ENCODE data around the gene AK5.

AK5 gene

DNA sequence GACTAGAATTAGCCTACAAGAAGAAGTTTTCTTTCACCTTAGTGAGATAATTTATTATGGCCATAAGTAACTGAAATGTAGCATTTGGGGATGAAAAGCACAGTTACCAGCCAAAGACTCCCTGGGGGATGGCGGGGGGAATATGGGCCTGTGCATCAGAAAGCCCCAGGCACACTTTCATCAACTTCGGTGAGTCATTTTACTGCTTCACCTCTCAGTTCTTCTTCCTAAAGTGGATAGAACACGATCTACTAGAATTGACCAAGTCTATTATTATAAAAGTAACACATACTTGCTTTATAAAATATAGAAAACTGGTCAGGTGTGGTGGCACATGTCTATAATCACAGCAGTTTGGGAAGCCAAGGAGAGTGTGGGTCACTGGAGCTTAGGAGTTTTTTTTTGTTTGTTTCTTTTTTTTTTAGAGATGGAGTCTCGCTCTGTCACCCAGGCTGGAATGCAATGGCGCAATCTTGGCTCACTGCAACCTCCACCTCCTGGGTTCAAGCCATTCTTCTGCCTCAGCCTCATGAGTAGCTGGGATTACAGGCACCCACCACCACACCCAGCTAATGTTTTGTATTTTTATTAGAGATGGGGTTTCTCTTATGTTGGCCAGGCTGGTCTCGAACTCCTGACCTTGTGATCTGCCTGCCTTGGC lies 258.8 kb downstream of the AK5 start:
- Histone ChIP-seq H3K36me3 (ENCODE audit: insufficient read depth, low read depth, low read length) (no peaks in the 10 kb centered on the region), H3K27me3 (ENCODE audit: insufficient read depth, low read length) (no peaks in the 10 kb centered on the region), H3K27ac (ENCODE audit: low read length) (no peak overlapping the region), H3K4me1 (ENCODE audit: insufficient read depth, low read length) (no peaks in the 10 kb centered on the region), H3K4me3 (ENCODE audit: low read length) (no peak overlapping the region), H3K9ac (ENCODE audit: low read depth, low read length) (no peak overlapping the region), H3K9me3 (ENCODE audit: insufficient read depth, low read depth, low read length) (no peaks in the 10 kb centered on the region)

GRCh38 chr1:77541162-77541545 lies 259.3 kb downstream of the AK5 start:
- Histone ChIP-seq H3K36me3 (ENCODE audit: insufficient read depth, low read depth, low read length) (no peaks in the 10 kb centered on the region), H3K27ac (ENCODE audit: low read length) (no peak overlapping the region), H3K27me3 (ENCODE audit: insufficient read depth, low read length) (no peaks in the 10 kb centered on the region), H3K9ac (ENCODE audit: low read depth, low read length) (no peak overlapping the region), H3K4me1 (ENCODE audit: insufficient read depth, low read length) (no peaks in the 10 kb centered on the region), H3K4me3 (ENCODE audit: low read length) (no peak overlapping the region), H3K9me3 (ENCODE audit: insufficient read depth, low read depth, low read length) (no peaks in the 10 kb centered on the region)

- no peaks in the 10 kb centered on the region for H3K27me3 ChIP-seq (ENCODE audit: insufficient read depth, low read length)
- H3K4me1 ChIP-seq (ENCODE audit: insufficient read depth, low read length) = no peaks in the 10 kb centered on the region
- H3K36me3 ChIP-seq (ENCODE audit: insufficient read depth, low read depth, low read length) = no peaks in the 10 kb centered on the region
- no peak overlapping the region for H3K27ac ChIP-seq (ENCODE audit: low read length)
- no peak overlapping the region for H3K9ac ChIP-seq (ENCODE audit: low read depth, low read length)
- no peak overlapping the region for H3K4me3 ChIP-seq (ENCODE audit: low read length)
- H3K9me3 ChIP-seq (ENCODE audit: insufficient read depth, low read depth, low read length) = no peaks in the 10 kb centered on the region
Measured at GRCh38 chr1:77542813-77543420, 261.1 kb downstream of the AK5 start.

DNA sequence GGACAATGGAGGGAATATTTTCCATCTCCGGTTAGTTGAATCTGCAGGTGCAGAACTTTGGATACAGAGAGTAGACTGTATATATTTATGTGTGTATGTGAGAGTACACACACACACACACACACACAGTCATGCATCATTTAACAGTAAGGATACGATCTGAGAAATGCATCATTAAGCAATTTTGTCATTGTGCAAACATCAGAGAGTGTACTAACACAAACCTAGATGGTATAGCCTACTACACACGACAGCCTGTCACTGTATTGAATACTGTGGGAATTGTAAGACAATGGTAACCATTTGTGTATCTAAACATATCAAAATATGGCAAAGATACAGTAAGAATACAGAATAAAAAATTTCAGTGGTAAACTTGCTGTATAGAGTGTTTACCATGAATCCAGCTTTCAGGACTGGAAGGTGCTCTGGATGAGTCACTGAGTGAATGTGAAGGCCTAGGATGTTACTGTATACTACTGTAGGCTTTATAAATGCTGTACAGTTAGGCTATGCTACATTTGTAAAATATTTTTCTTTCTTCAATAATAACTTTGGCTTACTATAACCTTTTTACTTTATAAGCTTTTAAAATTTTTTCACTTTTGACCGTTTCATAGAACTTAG lies 262.1 kb downstream of the AK5 start:
- H3K27me3 ChIP-seq (ENCODE audit: insufficient read depth, low read length) = no peaks in the 10 kb centered on the region
- H3K4me1 ChIP-seq (ENCODE audit: insufficient read depth, low read length) = no peaks in the 10 kb centered on the region
- H3K9ac ChIP-seq (ENCODE audit: low read depth, low read length) = no peak overlapping the region
- H3K27ac ChIP-seq (ENCODE audit: low read length) = no peak overlapping the region
- H3K36me3 ChIP-seq (ENCODE audit: insufficient read depth, low read depth, low read length) = no peaks in the 10 kb centered on the region
- no peak overlapping the region for H3K4me3 ChIP-seq (ENCODE audit: low read length)
- no peaks in the 10 kb centered on the region for H3K9me3 ChIP-seq (ENCODE audit: insufficient read depth, low read depth, low read length)

GRCh38 chr1:77544845-77545244 lies 263.0 kb downstream of the AK5 start:
- H3K4me1 ChIP-seq (ENCODE audit: insufficient read depth, low read length) = no peaks in the 10 kb centered on the region
- H3K27me3 ChIP-seq (ENCODE audit: insufficient read depth, low read length) = no peaks in the 10 kb centered on the region
- H3K36me3 ChIP-seq (ENCODE audit: insufficient read depth, low read depth, low read length) = no peaks in the 10 kb centered on the region
- H3K9ac ChIP-seq (ENCODE audit: low read depth, low read length) = no peak overlapping the region
- H3K27ac ChIP-seq (ENCODE audit: low read length) = no peak overlapping the region
- no peaks in the 10 kb centered on the region for H3K9me3 ChIP-seq (ENCODE audit: insufficient read depth, low read depth, low read length)
- H3K4me3 ChIP-seq (ENCODE audit: low read length) = no peak overlapping the region

DNA sequence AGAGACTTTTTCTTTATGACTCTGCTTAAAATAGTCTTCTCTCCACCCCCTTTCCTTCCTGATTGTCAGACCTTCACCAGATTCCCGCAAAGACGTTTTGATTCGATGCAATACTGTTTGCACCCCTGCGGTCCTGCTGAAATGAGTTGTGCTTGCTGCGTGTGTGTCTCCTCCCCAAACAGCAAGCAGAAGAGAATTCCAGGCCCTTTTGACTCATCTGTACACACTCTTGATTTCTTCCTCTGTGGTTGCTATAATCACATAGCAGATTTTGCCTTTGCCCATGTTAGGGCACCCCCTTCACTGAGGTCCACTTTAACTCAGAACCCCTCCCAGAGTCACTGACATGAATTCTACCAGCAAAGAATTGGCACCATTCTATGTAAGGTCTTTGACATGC lies 264.2 kb downstream of the AK5 start:
- Histone ChIP-seq H3K4me3 (ENCODE audit: low read length) (no peak overlapping the region), H3K36me3 (ENCODE audit: insufficient read depth, low read depth, low read length) (no peaks in the 10 kb centered on the region), H3K27me3 (ENCODE audit: insufficient read depth, low read length) (no peaks in the 10 kb centered on the region), H3K9ac (ENCODE audit: low read depth, low read length) (no peak overlapping the region), H3K9me3 (ENCODE audit: insufficient read depth, low read depth, low read length) (no peaks in the 10 kb centered on the region), H3K27ac (ENCODE audit: low read length) (no peak overlapping the region), H3K4me1 (ENCODE audit: insufficient read depth, low read length) (no peaks in the 10 kb centered on the region)

- H3K9me3 ChIP-seq (ENCODE audit: insufficient read depth, low read depth, low read length) = no peaks in the 10 kb centered on the region
Measured at GRCh38 chr1:77546890-77547289, 265.1 kb downstream of the AK5 start.

GRCh38 chr1:77548285-77548684 lies 266.5 kb downstream of the AK5 start:
- no peak overlapping the region for H3K4me3 ChIP-seq (ENCODE audit: low read length)

More at GRCh38 chr1:77546890-77547289, 265.1 kb downstream of the AK5 start:
- no peak overlapping the region for H3K27ac ChIP-seq (ENCODE audit: low read length)
- H3K27me3 ChIP-seq (ENCODE audit: insufficient read depth, low read length) = no peaks in the 10 kb centered on the region
- no peak overlapping the region for H3K9ac ChIP-seq (ENCODE audit: low read depth, low read length)
- no peak overlapping the region for H3K4me3 ChIP-seq (ENCODE audit: low read length)
- H3K4me1 ChIP-seq (ENCODE audit: insufficient read depth, low read length) = no peaks in the 10 kb centered on the region
- H3K36me3 ChIP-seq (ENCODE audit: insufficient read depth, low read depth, low read length) = no peaks in the 10 kb centered on the region

DNA sequence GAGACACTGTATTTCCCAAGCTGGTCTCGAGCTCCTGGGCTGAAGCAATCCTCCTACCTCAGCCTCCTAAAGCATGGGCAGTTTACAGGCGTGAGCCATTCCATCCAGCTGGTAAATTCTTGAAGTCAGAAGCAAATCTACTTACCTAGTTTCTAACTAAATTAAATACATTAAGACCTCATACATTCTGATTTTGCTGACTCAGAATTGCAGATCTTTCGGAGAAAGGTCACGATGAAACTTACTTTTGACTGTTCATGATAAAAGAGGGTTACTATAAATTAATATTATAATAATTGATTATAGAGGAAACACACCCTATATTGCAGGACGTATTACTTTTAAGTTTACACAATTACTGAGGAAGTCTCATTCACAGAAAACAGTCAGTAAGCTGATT lies 268.3 kb downstream of the AK5 start:
- Histone ChIP-seq H3K4me3 (ENCODE audit: low read length) (no peak overlapping the region), H3K9ac (ENCODE audit: low read depth, low read length) (no peak overlapping the region), H3K9me3 (ENCODE audit: insufficient read depth, low read depth, low read length) (no peaks in the 10 kb centered on the region), H3K27ac (ENCODE audit: low read length) (no peak overlapping the region), H3K36me3 (ENCODE audit: insufficient read depth, low read depth, low read length) (no peaks in the 10 kb centered on the region), H3K4me1 (ENCODE audit: insufficient read depth, low read length) (no peaks in the 10 kb centered on the region), H3K27me3 (ENCODE audit: insufficient read depth, low read length) (no peaks in the 10 kb centered on the region)

More at GRCh38 chr1:77548285-77548684, 266.5 kb downstream of the AK5 start:
- Histone ChIP-seq H3K4me1 (ENCODE audit: insufficient read depth, low read length) (no peaks in the 10 kb centered on the region), H3K9me3 (ENCODE audit: insufficient read depth, low read depth, low read length) (no peaks in the 10 kb centered on the region), H3K27ac (ENCODE audit: low read length) (no peak overlapping the region), H3K9ac (ENCODE audit: low read depth, low read length) (no peak overlapping the region), H3K36me3 (ENCODE audit: insufficient read depth, low read depth, low read length) (no peaks in the 10 kb centered on the region), H3K27me3 (ENCODE audit: insufficient read depth, low read length) (no peaks in the 10 kb centered on the region)

GRCh38 chr1:77552626-77553025 lies 270.8 kb downstream of the AK5 start:
- H3K9ac ChIP-seq (ENCODE audit: low read depth, low read length) = no peak overlapping the region
- H3K4me1 ChIP-seq (ENCODE audit: insufficient read depth, low read length) = no peaks in the 10 kb centered on the region
- H3K4me3 ChIP-seq (ENCODE audit: low read length) = no peak overlapping the region
- no peak overlapping the region for H3K27ac ChIP-seq (ENCODE audit: low read length)
- no peaks in the 10 kb centered on the region for H3K27me3 ChIP-seq (ENCODE audit: insufficient read depth, low read length)
- H3K36me3 ChIP-seq (ENCODE audit: insufficient read depth, low read depth, low read length) = no peaks in the 10 kb centered on the region
- H3K9me3 ChIP-seq (ENCODE audit: insufficient read depth, low read depth, low read length) = no peaks in the 10 kb centered on the region

DNA sequence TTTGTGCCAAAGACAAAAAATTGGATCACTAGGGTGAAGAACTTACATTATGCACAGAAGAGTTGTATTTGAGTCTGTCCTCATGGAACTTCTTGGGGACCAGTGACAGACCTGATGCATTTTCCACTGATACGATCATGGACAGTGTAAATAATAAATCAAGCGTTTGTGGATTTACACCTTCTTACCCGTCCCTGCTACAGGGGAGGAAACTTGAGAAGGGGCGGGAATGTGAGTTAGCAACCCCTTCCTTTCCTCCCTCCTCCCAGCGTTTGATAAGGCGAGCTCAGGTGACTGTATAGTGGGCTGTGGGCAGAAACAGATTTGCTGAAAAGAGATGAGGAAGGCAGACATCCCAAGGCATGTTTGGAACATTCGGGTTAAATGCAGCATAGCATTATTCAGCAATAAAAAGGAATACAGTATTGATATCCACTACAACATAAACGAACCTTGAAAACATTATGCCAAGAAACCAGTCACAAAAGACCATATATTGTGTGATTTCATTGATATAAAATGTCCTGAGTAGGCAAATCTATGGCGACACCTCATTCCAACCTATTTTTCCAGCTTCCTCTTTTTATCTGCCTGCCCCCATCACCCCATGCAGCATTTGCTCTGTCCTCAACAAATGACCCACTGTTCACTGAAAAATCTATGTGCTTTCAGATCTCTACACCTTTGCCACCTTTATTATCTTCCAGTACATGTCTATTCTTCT lies 271.9 kb downstream of the AK5 start:
- no peaks in the 10 kb centered on the region for H3K36me3 ChIP-seq (ENCODE audit: insufficient read depth, low read depth, low read length)
- H3K9ac ChIP-seq (ENCODE audit: low read depth, low read length) = no peak overlapping the region
- H3K4me1 ChIP-seq (ENCODE audit: insufficient read depth, low read length) = no peaks in the 10 kb centered on the region
- H3K9me3 ChIP-seq (ENCODE audit: insufficient read depth, low read depth, low read length) = no peaks in the 10 kb centered on the region
- H3K27ac ChIP-seq (ENCODE audit: low read length) = no peak overlapping the region
- H3K4me3 ChIP-seq (ENCODE audit: low read length) = no peak overlapping the region
- H3K27me3 ChIP-seq (ENCODE audit: insufficient read depth, low read length) = no peaks in the 10 kb centered on the region

DNA sequence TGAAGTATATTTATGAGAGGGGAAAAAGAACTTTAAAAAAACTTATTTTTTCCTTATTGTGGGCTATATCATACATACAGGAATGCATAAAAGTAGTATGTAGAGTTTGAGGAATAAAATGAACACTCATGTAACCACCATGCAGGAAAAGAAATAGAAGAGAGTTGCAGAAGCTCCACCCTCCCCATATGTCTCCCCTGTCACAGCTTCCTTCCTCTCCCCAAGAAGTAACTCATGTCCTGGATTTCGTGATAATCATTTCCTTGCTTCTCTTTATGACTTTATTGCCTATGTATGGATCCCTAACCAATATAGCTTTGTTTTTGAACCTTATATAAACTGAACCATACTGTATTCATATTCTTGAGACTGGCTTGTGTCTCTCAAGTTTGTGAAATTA lies 274.2 kb downstream of the AK5 start:
- no peaks in the 10 kb centered on the region for H3K36me3 ChIP-seq (ENCODE audit: insufficient read depth, low read depth, low read length)
- H3K9ac ChIP-seq (ENCODE audit: low read depth, low read length) = no peak overlapping the region
- H3K9me3 ChIP-seq (ENCODE audit: insufficient read depth, low read depth, low read length) = no peaks in the 10 kb centered on the region
- no peak overlapping the region for H3K27ac ChIP-seq (ENCODE audit: low read length)
- no peak overlapping the region for H3K4me3 ChIP-seq (ENCODE audit: low read length)
- H3K4me1 ChIP-seq (ENCODE audit: insufficient read depth, low read length) = no peaks in the 10 kb centered on the region
- H3K27me3 ChIP-seq (ENCODE audit: insufficient read depth, low read length) = no peaks in the 10 kb centered on the region
